ENCODE results near the gene CHTF8.

Gene CHTF8

GRCh38 chr16:69115837-69116236 lies 16.6 kb downstream of the CHTF8 start:
- TF ChIP-seq, protein P1, sequence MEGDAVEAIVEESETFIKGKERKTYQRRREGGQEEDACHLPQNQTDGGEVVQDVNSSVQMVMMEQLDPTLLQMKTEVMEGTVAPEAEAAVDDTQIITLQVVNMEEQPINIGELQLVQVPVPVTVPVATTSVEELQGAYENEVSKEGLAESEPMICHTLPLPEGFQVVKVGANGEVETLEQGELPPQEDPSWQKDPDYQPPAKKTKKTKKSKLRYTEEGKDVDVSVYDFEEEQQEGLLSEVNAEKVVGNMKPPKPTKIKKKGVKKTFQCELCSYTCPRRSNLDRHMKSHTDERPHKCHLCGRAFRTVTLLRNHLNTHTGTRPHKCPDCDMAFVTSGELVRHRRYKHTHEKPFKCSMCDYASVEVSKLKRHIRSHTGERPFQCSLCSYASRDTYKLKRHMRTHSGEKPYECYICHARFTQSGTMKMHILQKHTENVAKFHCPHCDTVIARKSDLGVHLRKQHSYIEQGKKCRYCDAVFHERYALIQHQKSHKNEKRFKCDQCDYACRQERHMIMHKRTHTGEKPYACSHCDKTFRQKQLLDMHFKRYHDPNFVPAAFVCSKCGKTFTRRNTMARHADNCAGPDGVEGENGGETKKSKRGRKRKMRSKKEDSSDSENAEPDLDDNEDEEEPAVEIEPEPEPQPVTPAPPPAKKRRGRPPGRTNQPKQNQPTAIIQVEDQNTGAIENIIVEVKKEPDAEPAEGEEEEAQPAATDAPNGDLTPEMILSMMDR (IDR thresholded peaks at IDR 0.05; ENCODE audit: insufficient read depth, missing control alignments) = no peak
- no peak for DNase-seq (ENCODE audit: insufficient read length, low spot score)
- FAIRE-seq = no peak

DNA sequence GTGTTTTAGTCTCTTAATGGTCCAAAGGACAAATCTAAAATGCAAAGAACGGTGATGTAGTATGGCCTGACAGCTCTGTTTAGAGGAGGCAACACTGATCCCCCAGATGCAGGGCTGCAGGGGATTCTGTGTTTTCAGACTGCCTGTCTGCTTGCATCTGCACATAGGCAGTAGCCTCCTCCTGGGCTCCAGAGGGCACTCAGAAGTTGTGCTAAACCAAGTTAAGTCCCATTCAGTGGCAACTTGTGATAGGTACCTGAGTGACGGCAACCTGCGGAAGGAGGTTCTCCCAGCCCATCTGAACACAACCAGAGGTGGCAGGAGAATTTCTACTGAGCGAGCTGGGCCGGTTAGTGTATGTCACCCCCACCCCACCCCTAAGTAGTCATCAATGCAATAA lies 17.0 kb downstream of the CHTF8 start:
- TF ChIP-seq, protein P1 (IDR thresholded peaks at IDR 0.05; ENCODE audit: insufficient read depth, missing control alignments) = no peak
- FAIRE-seq (no peak), DNase-seq (ENCODE audit: insufficient read length, low spot score) (no peak)

GRCh38 chr16:69114976-69115355 lies 17.4 kb downstream of the CHTF8 start:
- DNase-seq (ENCODE audit: insufficient read length, low spot score) (no peak), FAIRE-seq (no peak)
- TF ChIP-seq, protein P1 (IDR thresholded peaks at IDR 0.05; ENCODE audit: insufficient read depth, missing control alignments) = no peak

- DNase-seq (ENCODE audit: insufficient read length, low spot score) (no peak), FAIRE-seq (no peak)
- TF ChIP-seq, protein P1 (IDR thresholded peaks at IDR 0.05; ENCODE audit: insufficient read depth, missing control alignments) = no peak
These were observed 17.9 kb downstream of the CHTF8 start for GRCh38 chr16:69114346-69114975.

DNA sequence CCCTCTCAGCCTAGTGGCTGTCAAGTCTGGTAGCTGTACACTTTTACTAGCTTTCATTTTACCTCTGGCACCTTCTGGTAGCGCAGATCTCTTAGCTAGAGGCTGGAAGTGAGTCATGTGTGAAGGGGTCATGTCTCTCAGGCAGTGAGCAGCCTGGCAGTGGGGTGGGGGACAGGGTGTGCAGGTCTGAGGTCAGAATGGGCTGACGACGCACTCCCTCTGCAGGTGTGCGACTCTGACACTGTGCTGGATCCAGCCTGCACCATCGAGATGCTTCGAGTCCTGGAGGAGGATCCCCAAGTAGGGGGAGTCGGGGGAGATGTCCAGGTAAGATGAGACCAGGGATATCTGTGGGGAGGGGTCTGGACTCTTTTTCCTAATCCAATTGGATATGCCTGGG lies 19.2 kb downstream of the CHTF8 start:
- TF ChIP-seq, protein P1 (IDR thresholded peaks at IDR 0.05; ENCODE audit: insufficient read depth, missing control alignments) = no peak
- DNase-seq (ENCODE audit: insufficient read length, low spot score) = no peak
- FAIRE-seq = no peak

DNA sequence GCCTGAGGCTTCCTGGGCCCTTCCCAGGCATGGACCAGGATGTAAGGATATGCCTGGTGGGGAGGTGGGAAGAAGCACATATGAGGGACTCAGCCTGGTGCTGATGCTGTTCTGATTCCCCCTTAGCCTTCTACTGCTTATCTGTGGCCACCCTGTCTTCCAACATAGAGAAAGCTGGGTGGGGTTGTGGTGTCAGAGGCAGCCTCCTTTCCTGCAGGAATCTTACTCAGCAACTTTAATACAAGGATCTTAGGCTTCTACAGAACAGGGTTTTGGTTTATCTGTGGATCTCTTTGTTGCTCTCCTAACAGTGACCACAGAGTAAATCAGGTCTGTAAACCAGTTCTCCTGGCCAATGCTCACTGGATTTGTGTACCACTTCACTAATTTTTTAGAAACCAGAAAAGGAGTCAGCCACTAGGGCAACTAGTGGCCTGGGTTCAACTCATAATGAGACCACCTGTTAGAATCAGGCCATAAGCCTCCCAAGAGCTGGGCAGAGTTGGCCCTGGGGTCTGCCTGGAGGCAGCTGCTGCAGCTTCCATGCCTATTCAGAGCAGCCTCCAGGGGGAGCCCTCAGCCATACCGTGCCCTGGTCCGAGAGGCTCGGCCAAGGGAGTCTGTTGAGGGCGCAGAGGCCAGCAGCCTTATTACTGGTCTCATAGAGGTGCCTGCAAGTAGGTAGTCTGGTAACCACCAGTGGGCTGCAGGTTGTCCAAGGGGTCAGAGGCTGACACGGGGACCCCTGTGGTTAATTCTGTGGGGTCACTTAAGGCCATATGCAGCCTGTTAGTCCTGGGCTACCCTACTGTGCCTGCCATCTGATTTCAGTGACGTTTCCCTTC lies 19.9 kb downstream of the CHTF8 start:
- DNase-seq (ENCODE audit: insufficient read length, low spot score) (no peak), FAIRE-seq (no peak)
- TF ChIP-seq, protein P1 (IDR thresholded peaks at IDR 0.05; ENCODE audit: insufficient read depth, missing control alignments) = peak; percentile 65

DNA sequence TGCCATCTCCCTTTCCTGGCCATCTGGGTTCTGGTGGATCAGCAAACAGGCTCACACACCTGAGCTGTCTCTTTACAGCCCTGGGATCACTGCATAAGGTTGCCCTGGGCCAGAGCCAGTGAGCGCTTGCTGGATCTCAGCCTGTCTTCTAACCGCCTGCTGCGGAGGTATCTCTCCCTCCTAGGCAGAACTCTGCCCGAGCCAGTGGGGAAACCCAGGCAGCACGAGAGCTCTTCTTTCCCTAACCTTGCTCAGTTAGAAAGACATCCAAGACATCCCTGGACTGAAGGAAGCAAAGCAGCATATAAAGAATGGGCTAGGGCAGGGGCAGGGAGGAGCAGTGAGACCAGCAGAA lies 20.5 kb downstream of the CHTF8 start:
- no peak for DNase-seq (ENCODE audit: insufficient read length, low spot score)
- FAIRE-seq = no peak
- TF ChIP-seq, protein P1 (IDR thresholded peaks at IDR 0.05; ENCODE audit: insufficient read depth, missing control alignments) = no peak

All from D721Med (cell line).